Measurements from ENCODE around the gene NRIP1. TPM values are rescaled to one million over a fixed set of nuclear protein-coding genes. Genes with fewer than 3 reads are reported as not detected.

Gene NRIP1
- total RNA-seq, 2 experiments from 2014 or later, result 18.9 to 20.1 TPM

DNA sequence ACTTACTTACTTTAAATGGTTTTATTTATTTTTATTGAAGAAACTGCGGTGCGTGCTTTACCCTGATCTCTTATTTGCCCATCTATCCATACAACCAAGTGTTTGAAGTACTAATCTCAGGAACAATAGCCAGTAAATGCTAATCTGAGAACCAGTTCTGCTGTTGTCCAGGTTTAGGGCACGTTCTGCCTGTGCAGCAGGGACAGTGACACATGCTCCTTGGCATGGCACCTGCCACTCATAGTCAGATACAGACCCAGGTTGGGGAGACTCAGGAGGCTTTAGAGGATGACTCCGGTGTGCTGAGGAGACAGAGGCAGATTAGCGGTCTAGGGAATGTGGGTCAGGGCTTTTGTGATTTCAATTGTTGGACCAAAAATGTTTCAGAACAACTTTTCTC is 83.6 kb downstream of the NRIP1 start:
- no peak for ATAC-seq
- Mint-ChIP-seq H3K36me3 (ENCODE audit: low read depth) (peaks cover 11% of the 10 kb centered on the region), H3K4me1 (ENCODE audit: low read depth) (no peaks in the 10 kb centered on the region), H3K27ac (no peak overlapping the region), H3K27me3 (ENCODE audit: low read depth) (no peaks in the 10 kb centered on the region), H3K9me3 (ENCODE audit: insufficient read depth) (no peaks in the 10 kb centered on the region), H3K4me3 (no peak overlapping the region)
- ChIA-PET POLR2A (no interaction called here), CTCF (no interaction called here)
- DNase-seq, result no peak

DNA sequence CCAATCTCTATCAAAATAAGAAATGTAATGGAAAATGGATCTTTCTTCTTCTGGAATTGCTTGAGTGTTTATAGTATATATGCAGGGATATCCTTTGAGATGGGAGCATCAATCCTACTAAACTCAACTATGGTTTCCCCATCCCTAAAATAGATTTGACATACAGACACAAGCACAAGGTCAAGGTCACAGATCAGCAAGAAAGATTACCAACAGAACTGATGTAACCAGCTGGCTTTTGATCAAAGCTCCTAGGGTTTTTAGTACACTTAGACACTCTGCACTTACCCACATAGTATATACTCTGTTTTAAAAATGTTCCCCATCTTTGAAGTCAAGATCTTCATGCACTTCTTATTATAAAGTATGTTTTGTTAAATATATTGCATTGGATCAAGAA is 85.5 kb downstream of the NRIP1 start:
- Mint-ChIP-seq H3K4me1 (ENCODE audit: low read depth) (no peaks in the 10 kb centered on the region), H3K9me3 (ENCODE audit: insufficient read depth) (no peaks in the 10 kb centered on the region), H3K4me3 (no peak overlapping the region), H3K27me3 (ENCODE audit: low read depth) (no peaks in the 10 kb centered on the region), H3K27ac (no peak overlapping the region), H3K36me3 (ENCODE audit: low read depth) (peaks cover 10% of the 10 kb centered on the region)
- no peak for ATAC-seq
- DNase-seq, result no peak
- ChIA-PET CTCF (no interaction called here), POLR2A (no interaction called here)

- H3K9me3 Mint-ChIP-seq (ENCODE audit: insufficient read depth), result no peaks in the 10 kb centered on the region
- ChIA-PET CTCF (no interaction called here), POLR2A (no interaction called here)
- H3K4me1 Mint-ChIP-seq (ENCODE audit: low read depth), result no peaks in the 10 kb centered on the region
- DNase-seq (no peak), ATAC-seq (no peak)
- H3K36me3 Mint-ChIP-seq (ENCODE audit: low read depth), result peaks cover 3% of the 10 kb centered on the region
- no peaks in the 10 kb centered on the region for H3K27me3 Mint-ChIP-seq (ENCODE audit: low read depth)
- H3K27ac Mint-ChIP-seq, result no peak overlapping the region
- H3K4me3 Mint-ChIP-seq, result no peak overlapping the region
These were observed 87.0 kb downstream of the NRIP1 start for GRCh38 chr21:14977814-14978213.

DNA sequence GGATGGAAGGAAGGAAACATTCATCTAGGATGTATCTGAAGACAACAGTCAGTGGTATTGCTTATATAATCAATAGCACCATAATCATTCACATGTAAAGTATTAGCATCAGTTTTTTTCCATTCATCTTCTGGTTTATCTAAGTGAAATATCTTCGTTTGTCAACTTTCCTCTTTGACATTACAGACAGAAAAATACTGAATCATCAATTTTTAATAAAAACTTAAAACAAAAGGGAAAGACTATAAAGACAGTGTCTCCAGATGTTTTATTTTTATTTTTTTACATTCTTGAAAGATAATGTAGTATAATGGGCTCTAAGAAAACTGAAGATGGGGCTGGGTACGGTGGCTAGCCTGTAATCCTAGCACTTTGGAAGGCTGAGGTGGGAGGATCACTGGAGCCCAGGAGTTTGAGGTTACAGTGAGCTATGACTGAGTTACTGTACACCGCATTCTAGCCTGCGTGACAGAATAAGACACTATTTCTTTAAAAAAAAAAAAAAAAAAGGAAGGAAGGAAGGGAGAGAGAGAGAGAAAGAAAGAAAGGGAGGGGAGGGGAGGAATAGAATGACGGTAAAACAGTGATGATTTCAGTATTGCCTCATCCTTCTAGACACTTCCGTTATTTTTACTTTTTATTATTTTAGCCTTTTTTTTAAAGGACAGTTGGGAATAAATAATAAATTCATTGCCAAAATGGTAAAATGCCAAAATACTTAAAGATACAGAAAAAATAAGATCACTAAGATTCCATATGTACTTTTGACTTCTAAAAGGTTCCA is 89.5 kb downstream of the NRIP1 start:
- Mint-ChIP-seq H3K27me3 (ENCODE audit: low read depth) (no peaks in the 10 kb centered on the region), H3K4me3 (no peak overlapping the region), H3K9me3 (ENCODE audit: insufficient read depth) (no peaks in the 10 kb centered on the region), H3K4me1 (ENCODE audit: low read depth) (no peaks in the 10 kb centered on the region), H3K36me3 (ENCODE audit: low read depth) (peaks cover 3% of the 10 kb centered on the region), H3K27ac (no peak overlapping the region)
- ChIA-PET CTCF (no interaction called here), POLR2A (no interaction called here)
- ATAC-seq, result no peak
- no peak for DNase-seq

DNA sequence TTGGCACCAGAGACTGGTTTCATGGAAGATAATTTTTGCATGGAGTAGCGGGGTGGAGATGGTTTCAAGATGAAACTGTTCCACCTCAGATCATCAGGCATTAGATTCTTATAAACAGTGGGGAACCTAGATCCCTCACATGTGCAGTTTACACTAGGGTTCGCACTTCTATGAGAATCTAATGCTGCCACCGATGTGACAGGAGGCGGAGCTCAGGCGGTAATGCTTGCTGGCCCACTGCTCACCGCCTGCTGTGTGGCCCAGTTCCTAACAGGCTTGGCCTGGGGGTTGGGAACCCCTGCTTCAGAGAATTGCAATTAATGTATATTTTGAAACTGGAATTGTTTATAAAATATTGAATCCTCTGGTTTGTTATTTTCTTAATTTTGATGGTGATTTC is 92.1 kb downstream of the NRIP1 start:
- Mint-ChIP-seq H3K4me1 (ENCODE audit: low read depth) (no peaks in the 10 kb centered on the region), H3K27me3 (ENCODE audit: low read depth) (no peaks in the 10 kb centered on the region), H3K9me3 (ENCODE audit: insufficient read depth) (peaks cover 4% of the 10 kb centered on the region), H3K4me3 (no peak overlapping the region), H3K27ac (no peak overlapping the region), H3K36me3 (ENCODE audit: low read depth) (peaks cover 13% of the 10 kb centered on the region)
- ChIA-PET CTCF (no interaction called here), POLR2A (no interaction called here)
- ATAC-seq, result no peak
- DNase-seq, result no peak

- ATAC-seq, result no peak
- DNase-seq, result no peak
- Mint-ChIP-seq H3K9me3 (ENCODE audit: insufficient read depth) (peaks cover 4% of the 10 kb centered on the region), H3K36me3 (ENCODE audit: low read depth) (peaks cover 36% of the 10 kb centered on the region), H3K27ac (no peak overlapping the region), H3K4me1 (ENCODE audit: low read depth) (no peaks in the 10 kb centered on the region), H3K27me3 (ENCODE audit: low read depth) (no peaks in the 10 kb centered on the region), H3K4me3 (no peak overlapping the region)
- CTCF ChIA-PET, result no interaction called here
- POLR2A ChIA-PET, result no interaction called here
These were observed 96.0 kb downstream of the NRIP1 start for GRCh38 chr21:14968821-14969220.

DNA sequence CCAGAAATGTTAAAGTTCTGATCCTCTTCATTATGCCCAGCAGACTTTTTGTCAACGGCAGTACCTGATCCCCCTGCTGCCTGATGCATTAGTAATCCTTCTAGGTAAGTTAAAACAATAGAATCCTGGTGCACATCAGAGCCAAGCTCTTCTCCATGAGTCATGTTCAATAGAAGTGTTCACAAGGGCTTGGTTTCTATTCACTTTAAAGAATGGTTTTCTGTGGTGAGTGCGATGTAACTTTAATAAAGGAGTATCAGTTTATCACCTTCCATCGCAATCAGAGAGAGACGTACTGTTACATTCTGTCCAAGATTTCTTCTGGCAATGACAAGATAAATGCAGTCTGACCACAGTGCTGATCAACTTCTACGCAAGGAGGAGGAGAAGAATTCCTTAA is 96.8 kb downstream of the NRIP1 start:
- ATAC-seq (no peak), DNase-seq (no peak)
- Mint-ChIP-seq H3K4me3 (no peak overlapping the region), H3K9me3 (ENCODE audit: insufficient read depth) (peaks cover 4% of the 10 kb centered on the region), H3K4me1 (ENCODE audit: low read depth) (no peaks in the 10 kb centered on the region), H3K36me3 (ENCODE audit: low read depth) (peaks cover 36% of the 10 kb centered on the region), H3K27me3 (ENCODE audit: low read depth) (no peaks in the 10 kb centered on the region), H3K27ac (no peak overlapping the region)
- POLR2A ChIA-PET, result no interaction called here
- CTCF ChIA-PET, result no interaction called here

DNA sequence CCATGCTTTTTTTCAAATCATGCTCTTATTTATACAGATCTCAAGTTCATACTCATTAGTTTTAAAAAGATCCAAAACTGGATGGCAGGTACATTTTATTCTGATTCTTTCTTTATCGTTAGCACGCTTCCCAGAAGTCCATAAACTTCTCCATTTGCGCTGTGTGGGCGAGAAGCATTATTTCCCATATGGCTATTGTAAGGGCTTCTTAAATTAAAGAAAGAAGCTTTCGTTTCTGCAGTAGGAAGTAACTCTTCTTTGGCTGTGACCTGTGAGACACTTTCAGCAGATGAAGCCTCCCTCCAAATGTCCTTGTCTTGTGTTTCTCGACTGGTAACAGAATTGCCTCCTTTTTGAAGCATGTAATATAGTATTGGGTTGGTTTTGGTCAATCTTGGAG is 100.2 kb downstream of the NRIP1 start:
- H3K27ac Mint-ChIP-seq, result no peak overlapping the region
- ChIA-PET CTCF (no interaction called here), POLR2A (no interaction called here)
- DNase-seq (no peak), ATAC-seq (no peak)
- no peak overlapping the region for H3K4me3 Mint-ChIP-seq
- no peaks in the 10 kb centered on the region for H3K4me1 Mint-ChIP-seq (ENCODE audit: low read depth)
- H3K9me3 Mint-ChIP-seq (ENCODE audit: insufficient read depth), result peaks cover under 1% of the 10 kb centered on the region
- peaks cover 36% of the 10 kb centered on the region for H3K36me3 Mint-ChIP-seq (ENCODE audit: low read depth)
- H3K27me3 Mint-ChIP-seq (ENCODE audit: low read depth), result no peaks in the 10 kb centered on the region

DNA sequence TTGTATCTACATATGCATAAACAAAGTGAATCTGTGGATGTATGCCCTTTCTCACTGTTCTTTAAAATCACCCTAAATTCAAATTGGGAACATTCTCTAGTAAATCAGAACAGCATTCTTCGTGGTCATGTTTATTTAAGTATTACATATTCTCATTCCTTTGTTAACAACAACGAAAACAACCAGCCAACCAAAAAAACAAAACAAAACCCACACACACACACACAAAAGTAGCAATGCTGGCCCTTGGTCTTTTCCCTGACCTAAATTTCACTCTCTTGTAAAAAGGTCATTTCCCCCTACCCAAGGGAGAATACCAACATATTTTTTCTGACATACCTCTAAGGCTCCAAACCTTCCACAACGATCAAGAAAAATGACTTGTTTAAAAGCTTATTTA is 102.6 kb downstream of the NRIP1 start:
- Mint-ChIP-seq H3K27me3 (ENCODE audit: low read depth) (no peaks in the 10 kb centered on the region), H3K4me1 (ENCODE audit: low read depth) (no peaks in the 10 kb centered on the region), H3K9me3 (ENCODE audit: insufficient read depth) (no peaks in the 10 kb centered on the region), H3K4me3 (no peak overlapping the region), H3K36me3 (ENCODE audit: low read depth) (peaks cover 22% of the 10 kb centered on the region), H3K27ac (no peak overlapping the region)
- ATAC-seq, result no peak
- no peak for DNase-seq
- CTCF ChIA-PET, result no interaction called here
- POLR2A ChIA-PET, result no interaction called here

- no peaks in the 10 kb centered on the region for H3K27me3 Mint-ChIP-seq (ENCODE audit: low read depth)
- H3K9me3 Mint-ChIP-seq (ENCODE audit: insufficient read depth), result no peaks in the 10 kb centered on the region
- no peak overlapping the region for H3K27ac Mint-ChIP-seq
- no peak overlapping the region for H3K4me3 Mint-ChIP-seq
- ChIA-PET POLR2A (no interaction called here), CTCF (no interaction called here)
- H3K4me1 Mint-ChIP-seq (ENCODE audit: low read depth), result no peaks in the 10 kb centered on the region
- DNase-seq, result no peak
- H3K36me3 Mint-ChIP-seq (ENCODE audit: low read depth), result peaks cover 14% of the 10 kb centered on the region
- ATAC-seq, result no peak
These were observed 103.3 kb downstream of the NRIP1 start for GRCh38 chr21:14961502-14961901.

GRCh38 chr21:14959343-14959742 is 105.5 kb downstream of the NRIP1 start:
- no peaks in the 10 kb centered on the region for H3K4me1 Mint-ChIP-seq (ENCODE audit: low read depth)
- H3K9me3 Mint-ChIP-seq (ENCODE audit: insufficient read depth), result no peaks in the 10 kb centered on the region
- ChIA-PET POLR2A (no interaction called here), CTCF (interaction anchor here (1.2 kb wide), 1 partner anchor 12 kb away, joined by 3 read pairs; no protein-coding TSS in a partner anchor)
- H3K27me3 Mint-ChIP-seq (ENCODE audit: low read depth), result no peaks in the 10 kb centered on the region
- ATAC-seq (no peak), DNase-seq (no peak)
- no peak overlapping the region for H3K4me3 Mint-ChIP-seq
- H3K27ac Mint-ChIP-seq, result no peak overlapping the region
- H3K36me3 Mint-ChIP-seq (ENCODE audit: low read depth), result no peaks in the 10 kb centered on the region

- H3K27ac Mint-ChIP-seq, result no peak overlapping the region
- H3K36me3 Mint-ChIP-seq (ENCODE audit: low read depth), result no peaks in the 10 kb centered on the region
- H3K4me1 Mint-ChIP-seq (ENCODE audit: low read depth), result no peaks in the 10 kb centered on the region
- no peaks in the 10 kb centered on the region for H3K9me3 Mint-ChIP-seq (ENCODE audit: insufficient read depth)
- no peaks in the 10 kb centered on the region for H3K27me3 Mint-ChIP-seq (ENCODE audit: low read depth)
- ChIA-PET POLR2A (no interaction called here), CTCF (no interaction called here)
- ATAC-seq, result no peak
- no peak overlapping the region for H3K4me3 Mint-ChIP-seq
- DNase-seq, result no peak
These were observed 107.0 kb downstream of the NRIP1 start for GRCh38 chr21:14957836-14958235.

DNA sequence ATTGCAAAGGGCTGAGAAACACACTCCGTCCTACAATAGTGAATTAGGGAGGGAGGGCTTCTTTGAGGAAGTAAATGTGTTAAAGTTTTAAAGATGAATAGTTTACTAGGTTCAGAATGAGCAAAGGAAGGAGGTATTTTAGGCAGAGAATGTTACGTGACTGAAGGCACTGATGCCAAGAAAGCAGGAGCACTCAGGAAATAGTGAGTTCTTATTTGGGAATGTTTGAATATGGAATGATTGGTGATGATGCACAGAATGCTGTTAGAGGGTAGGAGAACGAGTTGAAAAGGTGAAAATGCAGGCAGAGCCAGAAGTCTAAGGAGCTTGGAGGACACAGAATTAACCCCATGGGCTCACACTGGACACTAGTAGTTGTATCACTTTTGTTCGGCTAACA is 108.0 kb downstream of the NRIP1 start:
- Mint-ChIP-seq H3K4me3 (no peak overlapping the region), H3K36me3 (ENCODE audit: low read depth) (no peaks in the 10 kb centered on the region), H3K27me3 (ENCODE audit: low read depth) (no peaks in the 10 kb centered on the region), H3K27ac (no peak overlapping the region), H3K4me1 (ENCODE audit: low read depth) (no peaks in the 10 kb centered on the region), H3K9me3 (ENCODE audit: insufficient read depth) (no peaks in the 10 kb centered on the region)
- no peak for ATAC-seq
- no peak for DNase-seq
- CTCF ChIA-PET, result no interaction called here
- POLR2A ChIA-PET, result no interaction called here
